Activated CD8-positive, alpha-beta memory T cell treated with anti-CD3 and anti-CD28 coated beads for 36 hours (primary cell): ENCODE measurements around the gene CHID1. TPM values are rescaled to one million over a fixed set of nuclear protein-coding genes. Genes with fewer than 3 reads are reported as not detected.

Source experiments
- CTCF ChIA-PET: fragments of 350-600 bp; sonication (Branson Sonifier 250); formaldehyde crosslinking; loops from one replicate; lab custom pipeline; 2021; ENCODE audit warnings: antibody characterized with exemption; lab: Charles Lee
- POLR2A ChIA-PET: fragments of 350-600 bp; sonication (Branson Sonifier 250); formaldehyde crosslinking; loops from one replicate; lab custom pipeline; 2021; ENCODE audit warnings: antibody characterized with exemption; lab: Charles Lee
- total RNA-seq, 2 experiments: library from RNA; stranded (reverse); gene quantifications; one replicate each; pipeline ENCODE4 v1.2.3, GENCODE V29; 2021

CHID1 gene
- total RNA-seq, 2 experiments from 2014 or later = 96.5 to 99.0 TPM

DNA sequence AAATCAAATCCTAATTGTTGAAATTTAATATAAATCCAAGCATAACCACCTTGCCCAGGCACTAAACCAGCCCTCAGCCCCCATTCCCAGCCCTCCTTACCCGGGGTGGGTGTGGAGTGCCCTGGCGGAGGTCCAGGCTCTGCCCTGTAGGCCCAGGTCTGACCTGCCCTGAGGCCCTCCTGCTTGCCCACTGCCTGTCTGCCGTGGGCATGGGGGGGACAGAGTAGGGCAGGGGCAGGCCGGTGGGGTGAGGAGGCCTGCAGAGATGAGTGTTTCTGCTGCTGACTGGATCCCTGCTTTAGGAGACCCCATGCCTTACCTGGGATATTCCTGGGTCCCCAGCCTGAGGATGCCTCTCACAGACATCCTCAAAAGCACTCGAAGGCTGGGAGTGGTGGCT is 3.6 kb upstream of the CHID1 start:
- ChIA-PET POLR2A (no interaction called here), CTCF (no interaction called here)

- ChIA-PET POLR2A (no interaction called here), CTCF (no interaction called here)
Observed at GRCh38 chr11:913043-913442, 2.4 kb upstream of the CHID1 start.

DNA sequence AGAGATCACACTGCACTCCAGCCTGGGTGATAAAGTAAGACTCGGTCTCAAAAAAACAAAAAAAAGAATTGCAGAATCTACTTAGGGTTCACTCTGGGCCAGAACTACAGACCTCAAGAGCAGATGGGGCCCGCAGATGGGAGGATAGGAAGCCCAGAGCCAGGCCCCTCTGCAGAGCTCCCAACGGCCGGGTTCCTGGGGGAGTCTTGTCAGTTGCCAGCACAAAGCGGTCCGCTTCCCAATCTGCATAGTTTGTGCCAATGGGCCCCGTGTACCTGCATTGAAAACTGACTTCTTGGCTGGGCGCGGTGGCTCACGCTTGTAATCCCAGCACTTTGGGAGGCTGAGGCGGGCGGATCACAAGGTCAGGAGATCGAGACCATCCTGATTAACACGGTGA is 1.7 kb upstream of the CHID1 start:
- POLR2A ChIA-PET = no interaction called here

GRCh38 chr11:911890-912219 is 1.2 kb upstream of the CHID1 start:
- ChIA-PET POLR2A (no interaction called here), CTCF (interaction anchor here (1.1 to 1.6 kb wide), 2 partner anchors 9 to 14 kb away, joined by 4 to 5 read pairs; partner anchors contain the start of gene AP2A2)

More for the DNA sequence above, 1.7 kb upstream of the CHID1 start:
- CTCF ChIA-PET = interaction anchor here (1.6 kb wide), 1 partner anchor 9 kb away, joined by 5 read pairs; no protein-coding TSS in a partner anchor

DNA sequence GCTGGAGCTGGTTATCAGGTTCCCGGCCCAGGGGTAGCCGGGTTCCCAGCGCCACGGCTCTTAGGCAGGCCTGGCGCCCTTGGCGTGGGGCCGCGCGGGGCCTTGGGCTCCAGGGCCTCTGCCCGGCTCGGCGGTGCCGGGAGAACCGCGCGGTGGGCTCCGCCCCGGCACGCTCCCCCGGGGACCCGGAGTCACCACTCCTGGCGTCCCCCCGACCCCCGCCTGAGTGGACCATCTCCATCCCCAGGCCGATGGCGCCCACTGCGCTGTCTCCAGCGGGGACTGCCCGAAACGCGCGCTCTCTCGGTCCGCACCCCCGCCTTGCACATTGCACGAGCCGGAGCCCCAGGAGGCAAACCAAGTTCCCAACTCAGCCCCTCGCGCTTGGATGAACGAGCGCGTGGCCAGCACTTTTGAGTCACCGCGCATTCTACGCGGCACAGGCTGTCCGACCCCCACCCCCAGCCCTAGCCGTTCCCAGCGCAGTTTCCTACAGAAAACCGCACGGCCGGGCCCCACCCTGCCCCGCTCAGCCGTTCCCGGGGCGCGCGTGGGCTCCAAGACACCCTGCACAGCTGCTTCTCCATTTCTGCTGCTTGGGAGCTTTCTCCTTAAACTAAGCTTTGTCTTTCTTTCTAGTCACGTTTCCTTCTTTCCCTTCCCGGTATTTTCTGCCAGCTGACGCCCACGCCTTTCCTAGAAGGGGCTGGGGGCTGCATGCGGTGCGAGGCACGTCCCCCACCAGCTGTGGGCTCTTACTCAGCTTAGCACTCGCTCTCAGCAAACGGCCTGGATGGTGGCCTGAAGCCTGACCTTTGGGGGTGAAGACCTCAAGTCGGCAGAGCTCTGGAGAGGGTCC is 650 bp upstream of the CHID1 start:
- ChIA-PET POLR2A (interaction anchor here (2.1 kb wide), 1 partner anchor 68 kb away, joined by 8 read pairs; the partner anchor contains the start of gene TSPAN4), CTCF (interaction anchor here (0.6 to 1.9 kb wide), 5 partner anchors 10 to 162 kb away, joined by 3 to 5 read pairs (median 4); partner anchors contain the start of gene AP2A2)

- POLR2A ChIA-PET = interaction anchor here (0.6 to 2.1 kb wide), 4 partner anchors 67 to 103 kb away, joined by 3 to 8 read pairs (median 3); partner anchors contain the start of genes CD151 and TSPAN4
Observed at GRCh38 chr11:910044-910588, 494 bp downstream of the CHID1 start.

GRCh38 chr11:909406-909805 is 1.2 kb downstream of the CHID1 start:
- ChIA-PET CTCF (interaction anchor here (0.9 kb wide), 1 partner anchor 12 kb away, joined by 4 read pairs; no protein-coding TSS in a partner anchor), POLR2A (interaction anchor here (1.3 to 2.1 kb wide), 2 partner anchors 66 to 77 kb away, joined by 3 to 8 read pairs; partner anchors contain the start of genes CD151 and TSPAN4)

More at GRCh38 chr11:910044-910588, 494 bp downstream of the CHID1 start:
- CTCF ChIA-PET = interaction anchor here (0.6 to 1.9 kb wide), 4 partner anchors 11 to 161 kb away, joined by 3 to 5 read pairs (median 4); no protein-coding TSS in a partner anchor

DNA sequence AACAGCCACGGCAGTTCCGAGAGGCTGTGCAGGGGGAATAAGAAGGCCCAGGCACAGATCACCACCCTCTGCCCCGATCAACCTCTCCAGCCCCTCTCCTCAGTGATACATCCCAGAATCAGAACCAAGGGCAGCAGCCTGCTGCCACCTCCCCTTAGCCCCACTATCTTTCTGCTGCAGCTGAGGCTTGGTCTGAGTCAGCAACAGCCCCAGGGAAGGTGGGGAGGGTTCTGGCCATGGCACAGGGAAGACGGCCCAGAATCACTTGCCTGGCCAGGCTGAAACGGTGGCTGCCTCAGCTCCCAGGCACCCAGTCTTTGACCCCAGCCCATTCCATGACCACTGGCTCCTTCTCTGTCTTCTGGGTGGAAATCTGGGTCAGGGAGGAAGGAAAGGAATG is 2.3 kb downstream of the CHID1 start:
- POLR2A ChIA-PET = no interaction called here
- CTCF ChIA-PET = no interaction called here

DNA sequence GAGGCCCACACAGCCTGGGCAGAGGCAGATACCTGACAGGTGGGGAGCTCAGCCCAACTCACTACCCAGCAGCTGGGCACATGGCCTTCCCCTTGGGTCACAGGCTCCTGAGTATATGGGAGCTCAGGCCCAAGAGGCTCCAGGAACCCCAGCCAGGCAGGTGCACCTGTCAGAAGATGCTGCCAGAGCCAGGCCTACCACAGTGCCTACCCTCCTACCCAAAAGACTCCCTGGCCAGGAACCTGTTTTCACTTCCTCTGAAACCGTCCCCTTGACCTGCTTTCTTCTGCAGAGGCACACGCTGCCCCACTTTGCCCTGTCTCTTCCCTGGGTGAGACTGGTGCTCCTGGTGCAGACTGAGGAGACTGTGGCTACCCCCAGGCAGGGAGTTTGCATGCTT is 2.9 kb downstream of the CHID1 start:
- POLR2A ChIA-PET = interaction anchor here (0.6 kb wide), 1 partner anchor 223 kb away, joined by 3 read pairs; no protein-coding TSS in a partner anchor
- CTCF ChIA-PET = interaction anchor here (0.6 kb wide), 1 partner anchor 19 kb away, joined by 3 read pairs; no protein-coding TSS in a partner anchor

GRCh38 chr11:905952-906351 is 4.7 kb downstream of the CHID1 start:
- ChIA-PET POLR2A (no interaction called here), CTCF (interaction anchor here (0.6 kb wide), 1 partner anchor 147 kb away, joined by 3 read pairs; no protein-coding TSS in a partner anchor)

DNA sequence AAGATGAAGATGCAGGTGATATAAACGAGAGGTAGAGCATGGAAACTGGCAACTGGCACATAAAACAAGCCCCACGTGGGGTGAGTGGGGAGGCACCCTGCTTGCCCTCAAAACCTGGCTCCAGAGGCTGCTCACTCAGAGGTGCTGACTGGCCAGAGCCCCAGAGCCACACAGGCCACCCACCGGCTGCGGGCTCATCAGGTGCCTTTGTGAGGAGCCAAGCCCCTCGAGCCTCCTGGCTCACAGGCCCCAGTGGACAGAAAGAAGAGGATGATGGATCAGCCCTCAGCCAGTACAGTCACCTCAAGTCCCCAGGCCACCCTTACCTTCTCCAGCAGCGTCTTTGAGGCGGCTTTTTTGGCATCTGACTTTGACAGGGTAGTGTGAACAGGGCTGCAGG is 6.2 kb downstream of the CHID1 start:
- CTCF ChIA-PET = no interaction called here
- POLR2A ChIA-PET = no interaction called here

- POLR2A ChIA-PET = no interaction called here
- CTCF ChIA-PET = no interaction called here
Observed at GRCh38 chr11:901452-902061, 9.1 kb downstream of the CHID1 start.

DNA sequence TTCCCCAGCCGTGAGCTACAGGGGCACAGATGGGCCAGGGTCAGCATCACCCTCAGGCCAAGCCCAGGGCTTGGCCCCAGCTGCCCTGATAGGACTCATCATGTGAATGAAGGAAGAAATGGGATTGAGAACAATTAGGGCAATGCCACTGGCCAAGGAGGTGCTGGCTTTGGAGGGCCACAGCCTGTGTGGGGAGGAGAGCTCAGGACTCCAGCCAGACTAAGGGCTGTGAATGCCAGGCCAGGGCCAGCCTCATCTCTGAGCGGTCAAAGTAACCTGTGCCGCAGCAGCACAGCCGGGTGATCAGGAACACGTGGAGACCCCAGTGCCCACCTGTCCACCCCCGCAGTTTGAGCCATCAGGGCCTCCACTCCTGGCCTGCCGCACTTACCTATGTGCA is 10.1 kb downstream of the CHID1 start:
- ChIA-PET POLR2A (no interaction called here), CTCF (no interaction called here)

DNA sequence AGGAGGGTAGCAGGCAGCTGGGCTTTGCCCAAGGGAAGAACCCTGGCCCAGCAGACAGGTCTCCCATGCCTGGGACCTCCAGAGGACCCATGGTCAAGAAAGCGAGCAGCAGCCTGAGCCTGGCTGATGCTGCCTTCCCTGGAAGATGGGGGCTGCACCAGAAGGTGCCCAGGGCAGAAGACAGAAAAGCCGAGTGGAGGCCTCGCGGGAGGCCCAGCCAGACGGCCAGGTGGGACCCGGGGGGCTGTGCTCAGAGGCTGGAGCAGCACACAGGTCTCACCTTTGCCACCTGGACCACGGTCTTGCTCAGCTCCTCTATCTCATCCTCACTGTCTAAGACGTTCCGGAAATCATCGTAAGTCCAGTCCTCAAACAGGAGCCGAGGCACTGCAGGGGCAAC is 10.9 kb downstream of the CHID1 start:
- CTCF ChIA-PET = no interaction called here

DNA sequence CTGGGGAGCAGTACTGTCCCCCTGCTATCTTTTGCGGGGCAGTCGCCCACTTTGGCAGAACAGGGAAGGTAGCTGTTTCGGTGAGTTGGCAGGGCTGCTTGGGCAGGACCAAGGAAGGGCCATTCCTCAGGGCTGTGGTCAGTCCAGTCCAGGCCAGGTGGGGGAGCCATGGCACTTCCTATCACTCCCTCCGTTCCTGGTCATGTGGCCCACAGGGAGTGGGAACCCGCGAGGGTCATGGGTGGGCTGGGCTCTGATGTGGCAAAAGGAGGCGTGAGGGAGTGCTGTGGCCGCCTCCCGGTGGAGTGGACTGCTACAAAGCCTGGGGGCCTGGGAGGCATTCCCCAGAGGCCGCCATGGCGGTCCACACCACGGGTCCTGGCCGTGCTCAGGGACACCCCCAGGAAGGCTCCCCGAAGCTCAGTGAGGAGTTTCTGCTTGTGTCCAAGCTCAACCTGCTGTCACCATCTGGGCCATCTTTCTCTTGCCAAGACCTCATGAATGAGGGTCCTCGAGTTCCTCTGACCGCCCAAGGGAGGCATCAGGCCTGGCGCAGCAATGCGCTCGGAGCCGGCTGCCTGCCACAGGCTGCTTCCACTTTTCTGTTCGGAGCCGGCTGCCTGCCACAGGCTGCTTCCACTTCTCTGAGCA is 11.9 kb downstream of the CHID1 start:
- POLR2A ChIA-PET = no interaction called here

More for the DNA sequence above, 10.9 kb downstream of the CHID1 start:
- POLR2A ChIA-PET = no interaction called here

GRCh38 chr11:898143-898511 is 12.5 kb downstream of the CHID1 start:
- CTCF ChIA-PET = no interaction called here
- POLR2A ChIA-PET = no interaction called here

More for the DNA sequence above, 11.9 kb downstream of the CHID1 start:
- CTCF ChIA-PET = no interaction called here

GRCh38 chr11:897253-898142 is 13.1 kb downstream of the CHID1 start:
- POLR2A ChIA-PET = interaction anchor here (0.7 kb wide), 1 partner anchor 148 kb away, joined by 3 read pairs; no protein-coding TSS in a partner anchor

More at GRCh38 chr11:897253-898142, 13.1 kb downstream of the CHID1 start:
- CTCF ChIA-PET = no interaction called here
